ENCODE results near the gene NKAIN1.

The NKAIN1 gene

DNA sequence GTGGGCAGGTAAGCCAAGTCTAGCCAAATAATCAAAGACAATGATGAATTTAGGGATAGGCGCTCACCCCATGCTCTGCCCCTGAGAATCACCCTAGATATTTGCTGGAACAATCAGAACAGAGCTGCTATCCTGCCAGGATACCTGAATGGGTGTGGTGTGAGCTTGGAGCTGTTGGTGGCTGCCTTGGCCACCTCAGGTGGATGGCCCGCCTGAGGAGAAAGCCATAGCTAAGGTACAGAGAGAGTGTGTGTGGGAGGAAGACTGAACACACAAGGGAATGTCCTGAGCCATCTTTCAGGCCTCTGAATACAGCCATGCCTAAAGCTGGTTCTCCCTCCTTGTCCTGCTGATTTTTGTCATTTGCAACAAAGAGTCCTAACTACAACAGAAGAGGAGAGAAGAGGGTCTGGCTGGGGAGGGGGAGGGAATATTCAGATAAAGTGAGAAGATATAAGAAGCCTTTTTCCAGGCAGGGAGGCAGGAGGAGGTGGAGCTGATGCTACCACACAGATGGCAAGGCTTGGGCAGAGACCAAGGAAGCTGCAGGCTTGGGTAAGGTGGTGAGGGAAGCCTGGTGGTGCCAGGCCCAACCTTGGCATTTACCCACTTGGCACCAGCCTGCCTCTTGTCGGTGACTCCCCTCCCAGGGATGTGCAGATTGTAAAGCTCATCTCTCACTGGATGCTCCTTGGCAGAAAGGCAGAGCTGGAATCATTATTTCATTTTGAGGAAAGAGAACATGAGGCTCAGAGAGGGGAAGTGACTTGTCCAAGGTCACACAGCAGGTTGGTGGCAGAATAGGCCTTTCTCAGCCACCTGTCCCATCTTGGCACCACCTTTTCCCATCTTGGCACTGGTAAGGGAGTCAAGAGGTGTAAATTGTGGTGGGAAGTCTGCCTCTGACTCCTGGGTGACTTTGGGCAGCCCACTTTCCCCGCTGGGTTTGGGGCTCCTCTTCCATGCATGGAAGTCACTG is 49.7 kb downstream of the NKAIN1 start:
- POLR2A ChIA-PET, result no interaction called here
- CTCF ChIA-PET, result interaction anchor here (0.7 to 1.2 kb wide), 3 partner anchors 9 to 413 kb away, joined by 3 to 4 read pairs (median 4); no protein-coding TSS in a partner anchor
- no peak for TF ChIP-seq PKNOX1 (IDR thresholded peaks at IDR 0.05)
- no peak for TF ChIP-seq TARDBP (IDR thresholded peaks at IDR 0.05)
- no peak for TF ChIP-seq NFRKB (IDR thresholded peaks at IDR 0.05)
- no peak for TF ChIP-seq FOXA1 (IDR thresholded peaks at IDR 0.05)
- no peak for TF ChIP-seq LEF1 (IDR thresholded peaks at IDR 0.05; ENCODE audit: borderline replicate concordance)
- TF ChIP-seq ELF4 (IDR thresholded peaks at IDR 0.05), result no peak
- TF ChIP-seq ARNT (IDR thresholded peaks at IDR 0.05), result no peak
- TF ChIP-seq L3MBTL2 (conservative IDR thresholded peaks at IDR 0.05), result no peak
- TF ChIP-seq CTBP1 (IDR thresholded peaks at IDR 0.05; ENCODE audit: borderline replicate concordance), result no peak
- no peak for TF ChIP-seq SUZ12 (IDR thresholded peaks at IDR 0.05)
- TF ChIP-seq HDGF (IDR thresholded peaks at IDR 0.05; ENCODE audit: borderline replicate concordance), result no peak
- TF ChIP-seq FOXM1 (IDR thresholded peaks at IDR 0.05; ENCODE audit: borderline replicate concordance), result no peak
- no peak for TF ChIP-seq ZNF384 (IDR thresholded peaks at IDR 0.05)
- no peak for TF ChIP-seq FOXK2 (IDR thresholded peaks at IDR 0.05)
- TF ChIP-seq SP1 (IDR thresholded peaks at IDR 0.05), result no peak
- no peak for TF ChIP-seq BHLHE40 (IDR thresholded peaks at IDR 0.05; ENCODE audit: borderline replicate concordance)
- no peak for DNase-seq (ENCODE audit: extremely low spot score)

DNA sequence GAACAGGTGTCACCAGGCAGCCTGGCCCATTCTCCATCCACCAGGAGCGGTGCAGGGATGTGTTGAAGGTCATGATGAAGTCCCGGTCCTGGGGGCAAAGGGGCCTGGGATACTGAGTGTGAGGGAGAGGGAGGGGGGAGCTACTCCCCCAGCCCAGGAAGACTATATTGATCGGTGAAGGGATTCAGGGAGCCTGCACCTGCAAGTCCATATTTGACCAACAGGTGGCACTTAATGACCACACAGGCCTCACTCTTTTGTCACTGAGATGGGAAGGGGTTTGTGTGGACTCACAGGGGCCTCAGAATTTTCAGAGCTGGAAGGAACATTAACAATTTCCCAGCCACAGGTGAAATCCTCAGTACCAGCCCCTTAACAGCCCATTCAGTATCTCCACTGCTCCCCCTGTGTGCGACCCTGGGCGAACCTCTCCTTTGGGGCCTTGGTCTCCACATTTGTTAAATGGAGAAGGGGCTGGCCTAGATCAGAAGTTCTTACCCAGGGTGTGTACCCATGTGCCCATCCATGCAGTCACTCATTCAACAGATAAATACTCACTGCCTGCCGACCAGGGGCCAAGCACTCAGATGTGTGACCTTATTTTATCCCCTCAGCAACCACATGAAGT is 55.6 kb downstream of the NKAIN1 start:
- CTCF ChIA-PET, result interaction anchor here (0.6 to 2.8 kb wide), 34 partner anchors 7 to 365 kb away, joined by 3 to 15 read pairs (median 4); no protein-coding TSS in a partner anchor
- peak; percentile 83 for DNase-seq (ENCODE audit: extremely low spot score)
- POLR2A ChIA-PET, result interaction anchor here (0.6 to 1.4 kb wide), 2 partner anchors 13 to 148 kb away, joined by 3 read pairs; no protein-coding TSS in a partner anchor
- TF ChIP-seq L3MBTL2 (conservative IDR thresholded peaks at IDR 0.05), result no peak
- no peak for TF ChIP-seq HDGF (IDR thresholded peaks at IDR 0.05; ENCODE audit: borderline replicate concordance)
- TF ChIP-seq ARNT (IDR thresholded peaks at IDR 0.05), result no peak
- TF ChIP-seq CTBP1 (IDR thresholded peaks at IDR 0.05; ENCODE audit: borderline replicate concordance), result no peak
- TF ChIP-seq FOXA1 (IDR thresholded peaks at IDR 0.05), result no peak

DNA sequence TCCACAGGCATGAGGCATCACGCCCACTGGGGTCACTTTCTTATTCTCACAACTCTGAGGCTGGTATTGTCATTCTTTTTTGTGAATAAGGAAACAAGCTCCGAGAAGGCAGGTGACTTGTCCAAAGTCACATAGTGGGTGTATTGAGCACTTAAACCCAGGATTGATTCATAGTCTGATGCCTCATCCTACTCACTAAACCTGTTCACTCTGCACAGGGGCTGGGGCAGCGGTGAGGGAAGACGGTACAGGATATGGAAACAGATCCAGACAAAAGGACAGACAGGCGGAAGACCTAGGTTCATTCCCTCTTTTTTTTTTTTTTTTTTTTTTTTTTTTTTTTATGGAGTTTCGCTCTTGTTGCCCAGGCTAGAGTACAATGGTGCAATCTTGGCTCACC is 56.6 kb downstream of the NKAIN1 start:
- TF ChIP-seq SUZ12 (IDR thresholded peaks at IDR 0.05) (no peak), FOXA1 (IDR thresholded peaks at IDR 0.05) (no peak), FOXM1 (IDR thresholded peaks at IDR 0.05; ENCODE audit: borderline replicate concordance) (no peak), L3MBTL2 (conservative IDR thresholded peaks at IDR 0.05) (no peak), TARDBP (IDR thresholded peaks at IDR 0.05) (no peak), ZNF384 (IDR thresholded peaks at IDR 0.05) (no peak), BHLHE40 (IDR thresholded peaks at IDR 0.05; ENCODE audit: borderline replicate concordance) (no peak), CTBP1 (IDR thresholded peaks at IDR 0.05; ENCODE audit: borderline replicate concordance) (no peak), LEF1 (IDR thresholded peaks at IDR 0.05; ENCODE audit: borderline replicate concordance) (no peak), ELF4 (IDR thresholded peaks at IDR 0.05) (no peak), SP1 (IDR thresholded peaks at IDR 0.05) (no peak), PKNOX1 (IDR thresholded peaks at IDR 0.05) (no peak), HDGF (IDR thresholded peaks at IDR 0.05; ENCODE audit: borderline replicate concordance) (no peak), ARNT (IDR thresholded peaks at IDR 0.05) (no peak), NFRKB (IDR thresholded peaks at IDR 0.05) (no peak), FOXK2 (IDR thresholded peaks at IDR 0.05) (no peak)
- ChIA-PET CTCF (interaction anchor here (0.6 to 2.3 kb wide), 11 partner anchors 8 to 366 kb away, joined by 3 to 9 read pairs (median 4); no protein-coding TSS in a partner anchor), POLR2A (interaction anchor here (1.4 kb wide), 1 partner anchor 12 kb away, joined by 3 read pairs; no protein-coding TSS in a partner anchor)
- DNase-seq (ENCODE audit: extremely low spot score), result no peak

DNA sequence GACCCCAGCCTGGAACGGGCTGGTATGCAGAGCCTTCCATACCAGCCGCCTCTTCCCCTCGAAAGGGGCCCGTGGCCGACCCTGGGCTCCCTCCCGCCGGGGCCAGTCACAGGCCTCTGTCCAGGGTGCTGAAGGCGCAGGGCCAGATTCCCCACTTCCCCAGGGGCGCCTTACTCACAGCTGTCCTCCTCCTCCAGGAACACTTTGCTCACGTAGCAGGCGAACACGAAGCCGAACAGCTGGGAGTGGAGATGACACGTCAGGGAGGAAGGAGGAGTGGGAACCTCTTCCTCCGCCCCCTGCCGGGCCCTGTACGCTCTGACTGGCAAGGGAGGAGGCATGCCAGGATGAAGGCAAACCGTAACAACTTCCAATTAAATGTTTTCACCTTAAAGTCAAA is 57.3 kb downstream of the NKAIN1 start:
- POLR2A ChIA-PET, result interaction anchor here (1.0 kb wide), 1 partner anchor 114 kb away, joined by 5 read pairs; the partner anchor contains the start of genes SNRNP40 and ZCCHC17
- TF ChIP-seq NFRKB (IDR thresholded peaks at IDR 0.05) (no peak), SP1 (IDR thresholded peaks at IDR 0.05) (no peak), L3MBTL2 (conservative IDR thresholded peaks at IDR 0.05) (no peak), ZNF384 (IDR thresholded peaks at IDR 0.05) (no peak), BHLHE40 (IDR thresholded peaks at IDR 0.05; ENCODE audit: borderline replicate concordance) (no peak), FOXA1 (IDR thresholded peaks at IDR 0.05) (no peak), FOXK2 (IDR thresholded peaks at IDR 0.05) (no peak), SUZ12 (IDR thresholded peaks at IDR 0.05) (no peak), ELF4 (IDR thresholded peaks at IDR 0.05) (no peak), TARDBP (IDR thresholded peaks at IDR 0.05) (no peak), LEF1 (IDR thresholded peaks at IDR 0.05; ENCODE audit: borderline replicate concordance) (no peak)
- DNase-seq (ENCODE audit: extremely low spot score), result peak; percentile 87
- CTCF ChIA-PET, result interaction anchor here (0.8 to 2.3 kb wide), 8 partner anchors 9 to 367 kb away, joined by 3 to 12 read pairs (median 5); no protein-coding TSS in a partner anchor

- DNase-seq (ENCODE audit: extremely low spot score), result peak; percentile 93
- CTCF ChIA-PET, result interaction anchor here (0.6 to 2.1 kb wide), 15 partner anchors 8 to 350 kb away, joined by 3 to 12 read pairs (median 4); no protein-coding TSS in a partner anchor
- TF ChIP-seq L3MBTL2 (conservative IDR thresholded peaks at IDR 0.05), result peak; percentile 80
- TF ChIP-seq CTBP1 (IDR thresholded peaks at IDR 0.05; ENCODE audit: borderline replicate concordance), result 0 out of 2 replicates have a peak, but pooled peaks have one; percentile 19
- TF ChIP-seq ARNT (IDR thresholded peaks at IDR 0.05), result no peak
- POLR2A ChIA-PET, result interaction anchor here (1.0 kb wide), 1 partner anchor 115 kb away, joined by 5 read pairs; the partner anchor contains the start of genes SNRNP40 and ZCCHC17
These were observed 58.0 kb downstream of the NKAIN1 start for GRCh38 chr1:31181515-31182343.

All from HEK293T (cell line).